Measurements from ENCODE around the gene KIR2DL4.
"Not testable (repeated sequence)": the region's sequence is repeated elsewhere in the genome, so short reads cannot be mapped to it uniquely, and the experiment has no call there.

DNA sequence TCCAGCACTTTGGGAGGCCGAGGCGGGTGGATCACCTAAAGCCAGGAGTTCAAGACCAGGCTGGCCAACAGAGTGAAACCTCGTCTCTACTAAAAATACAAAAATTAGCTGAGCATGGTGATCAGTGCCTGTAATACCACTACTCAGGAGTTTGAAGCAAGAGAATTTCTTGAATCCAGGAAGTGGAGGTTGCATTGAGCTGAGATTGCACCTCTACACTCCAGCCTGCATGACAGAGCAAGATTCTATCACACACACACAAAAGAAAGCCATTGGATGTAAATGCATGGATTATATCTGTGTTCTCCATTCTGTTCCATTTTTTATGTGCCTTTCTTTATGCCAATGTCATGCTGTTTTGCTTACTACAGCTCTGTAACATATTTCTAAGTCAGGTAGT is 55.1 kb downstream of the KIR2DL4 start:
- TF ChIP-seq, protein P1, sequence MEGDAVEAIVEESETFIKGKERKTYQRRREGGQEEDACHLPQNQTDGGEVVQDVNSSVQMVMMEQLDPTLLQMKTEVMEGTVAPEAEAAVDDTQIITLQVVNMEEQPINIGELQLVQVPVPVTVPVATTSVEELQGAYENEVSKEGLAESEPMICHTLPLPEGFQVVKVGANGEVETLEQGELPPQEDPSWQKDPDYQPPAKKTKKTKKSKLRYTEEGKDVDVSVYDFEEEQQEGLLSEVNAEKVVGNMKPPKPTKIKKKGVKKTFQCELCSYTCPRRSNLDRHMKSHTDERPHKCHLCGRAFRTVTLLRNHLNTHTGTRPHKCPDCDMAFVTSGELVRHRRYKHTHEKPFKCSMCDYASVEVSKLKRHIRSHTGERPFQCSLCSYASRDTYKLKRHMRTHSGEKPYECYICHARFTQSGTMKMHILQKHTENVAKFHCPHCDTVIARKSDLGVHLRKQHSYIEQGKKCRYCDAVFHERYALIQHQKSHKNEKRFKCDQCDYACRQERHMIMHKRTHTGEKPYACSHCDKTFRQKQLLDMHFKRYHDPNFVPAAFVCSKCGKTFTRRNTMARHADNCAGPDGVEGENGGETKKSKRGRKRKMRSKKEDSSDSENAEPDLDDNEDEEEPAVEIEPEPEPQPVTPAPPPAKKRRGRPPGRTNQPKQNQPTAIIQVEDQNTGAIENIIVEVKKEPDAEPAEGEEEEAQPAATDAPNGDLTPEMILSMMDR (conservative IDR thresholded peaks at IDR 0.05 in 1 of 2, IDR thresholded peaks at IDR 0.05 in 1 of 2; ENCODE audit: extremely low read depth in 1 of 2, insufficient read depth in 1 of 2, low read depth in 1 of 2, low read length in 2 of 2) = not testable (repeated sequence)
- TF ChIP-seq EZH2 (IDR thresholded peaks at IDR 0.05; ENCODE audit: borderline replicate concordance, low read length) = not testable (repeated sequence)

All from mammary epithelial cell (primary cell).